Measurements from ENCODE around the gene FAM168A. TPM values are rescaled to one million over a fixed set of nuclear protein-coding genes. Genes with fewer than 3 reads are reported as not detected.

The FAM168A gene
- total and polyA plus RNA-seq, 9 of the 15 experiments (the other 6 are each of a cell fraction or from before 2014, with no cell fraction given) = 0.44 to 7.2 (median 2.9) TPM

- no peaks in the 10 kb centered on the region for H3K9me3 ChIP-seq (replicated peaks; ENCODE audit: control insufficient read depth, insufficient read depth, low read depth, low read length)
- ChIA-PET POLR2A (interaction anchor here (0.6 kb wide), 1 partner anchor 45 kb away, joined by 3 read pairs; no protein-coding TSS in a partner anchor), CTCF (ENCODE audit: low intra/inter-chr PET ratio) (no interaction called here)
- no peak overlapping the region for H2AFZ ChIP-seq (ENCODE audit: low read depth, low read length)
- intact Hi-C loops (cut with micrococcal nuclease) = no loop called here
- no peak for DNase-seq (ENCODE audit: extremely low read depth in 1 of 4, low spot score in 3 of 4)
- peaks cover 37% of the 10 kb centered on the region for H4K20me1 ChIP-seq (replicated peaks; ENCODE audit: control insufficient read depth, insufficient read depth, low read length)
- no peak overlapping the region for H3K4me2 ChIP-seq (ENCODE audit: insufficient read depth, low read length)
- no peak for FAIRE-seq
- 75% methylated on average over 6 of the region's 6 CpGs for WGBS (ENCODE audit: insufficient coverage, low coverage, missing lambda C conversion rate)
- H3K9ac ChIP-seq (ENCODE audit: insufficient read depth in 1 of 2, low read depth in 2 of 2, low read length in 2 of 2) = peak overlapping the region in 1 of 2 experiments; percentile 83; a peak in 1 of 4 replicates
- no peak overlapping the region for H3K4me3 ChIP-seq
- H3K27me3 ChIP-seq (ENCODE audit: control insufficient read depth in 2 of 2, insufficient read depth in 2 of 2, low read length in 2 of 2) = no peaks in the 10 kb centered on the region
- peaks cover 60% of the 10 kb centered on the region; the same call in 2 of the 3 replicates for H3K36me3 ChIP-seq (ENCODE audit: control insufficient read depth, insufficient read depth, low read length)
- H3K9me1 ChIP-seq (ENCODE audit: control insufficient read depth, insufficient read depth, low read length) = peaks cover 6% of the 10 kb centered on the region
- H3K27ac ChIP-seq (ENCODE audit: extremely low read depth, low read depth, low read length) = no peak overlapping the region
- TF ChIP-seq ZNF174 (CRISPR knock-in tag; IDR thresholded peaks at IDR 0.05) (no peak), FOXK2 (conservative IDR thresholded peaks at IDR 0.05 in 1 of 2, IDR thresholded peaks at IDR 0.05 in 1 of 2; ENCODE audit: low read depth in 2 of 2) (no peak), MAFG (tag; conservative IDR thresholded peaks at IDR 0.05) (no peak), NFE2L1 (tag; IDR thresholded peaks at IDR 0.05; ENCODE audit: borderline replicate concordance, low read depth) (no peak), HINFP (tag; conservative IDR thresholded peaks at IDR 0.05; ENCODE audit: low read depth) (no peak), PCBP1 (IDR thresholded peaks at IDR 0.05; ENCODE audit: low read depth, low read length, poor library complexity, severe bottlenecking) (no peak), FOXJ3 (CRISPR knock-in tag; IDR thresholded peaks at IDR 0.05) (no peak), ZSCAN32 (CRISPR knock-in tag; IDR thresholded peaks at IDR 0.05) (no peak), MAZ (CRISPR knock-in tag; conservative IDR thresholded peaks at IDR 0.05 in 1 of 2, IDR thresholded peaks at IDR 0.05 in 1 of 2) (no peak), CCAR2 (IDR thresholded peaks at IDR 0.05; ENCODE audit: low read depth, low read length) (no peak), NFATC3 (IDR thresholded peaks at IDR 0.05) (no peak)
- TF ChIP-seq, protein P1, sequence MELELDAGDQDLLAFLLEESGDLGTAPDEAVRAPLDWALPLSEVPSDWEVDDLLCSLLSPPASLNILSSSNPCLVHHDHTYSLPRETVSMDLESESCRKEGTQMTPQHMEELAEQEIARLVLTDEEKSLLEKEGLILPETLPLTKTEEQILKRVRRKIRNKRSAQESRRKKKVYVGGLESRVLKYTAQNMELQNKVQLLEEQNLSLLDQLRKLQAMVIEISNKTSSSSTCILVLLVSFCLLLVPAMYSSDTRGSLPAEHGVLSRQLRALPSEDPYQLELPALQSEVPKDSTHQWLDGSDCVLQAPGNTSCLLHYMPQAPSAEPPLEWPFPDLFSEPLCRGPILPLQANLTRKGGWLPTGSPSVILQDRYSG (tag; conservative IDR thresholded peaks at IDR 0.05; ENCODE audit: low read depth) = no peak
- peaks cover 44% of the 10 kb centered on the region for H3K79me2 ChIP-seq (ENCODE audit: control insufficient read depth, insufficient read depth, low read length)
- in situ Hi-C loops (cut with MboI) = no loop called here
- BruUV-seq (replicated peaks) = no TSS peak
- peaks cover 27 to 79% of the 10 kb centered on the region in 2 experiments for H3K4me1 ChIP-seq (replicated peaks in 1 of 2; ENCODE audit: control insufficient read depth in 2 of 2, insufficient read depth in 2 of 2, low read length in 2 of 2)
- no peak for ATAC-seq
These were observed 208.8 kb downstream of the FAM168A start for GRCh38 chr11:73389134-73389525.
